Mucosa of descending colon (tissue), 3 donors: Measurements from ENCODE around the gene MAP2K6. TPM values are rescaled to one million over a fixed set of nuclear protein-coding genes. Genes with fewer than 3 reads are reported as not detected.

Experiments
- ATAC-seq: fragments of 200-7000 bp; cut with Tn5 transposase; one replicate; pipeline ENCODE4 v1.9.1; 2020; ENCODE audit warnings: mild to moderate bottlenecking, moderate library complexity
- DNase-seq, 3 donors: peaks; one replicate each; pipeline ENCODE4 v3.0.0-alpha.2; 2020
- H3K36me3 ChIP-seq: fragments of 200-600 bp; one replicate; pipeline ENCODE4 v1.8.0; 2021; ENCODE audit warnings: low read depth, mild to moderate bottlenecking
- H3K4me1 ChIP-seq: fragments of 200-600 bp; one replicate; pipeline ENCODE4 v1.8.0; 2021; ENCODE audit warnings: low read depth, mild to moderate bottlenecking
- H3K4me3 ChIP-seq: fragments of 200-600 bp; one replicate; pipeline ENCODE4 v1.8.0; 2021; ENCODE audit warnings: mild to moderate bottlenecking
- H3K9me3 ChIP-seq: fragments of 200-600 bp; one replicate; pipeline ENCODE4 v1.8.0; 2021; ENCODE audit warnings: mild to moderate bottlenecking
- intact Hi-C, 2 donors: fragments of 100-400 bp; cut with DNase I in 1 of 2; cut with micrococcal nuclease in 1 of 2; formaldehyde crosslinking; loops; one replicate each; pipeline versions ENCODE4 v1.11.0 to v1.11.1; 2022; cut with DNase I, micrococcal nuclease
- total RNA-seq, 3 donors: library from RNA; stranded (reverse); fragmentation: NEBNext Ultra II Directional in 2 of 3; extraction: Animal tissue kit (Norgen Biotek cat#: 25700) in 2 of 3; gene quantifications; one replicate each; pipeline versions ENCODE4 v1.2.1 to v1.2.4, GENCODE V29; 2021 to 2023
- TF ChIP-seq, protein P1 (sequence below): fragments of 200-600 bp; IDR thresholded peaks from one replicate; pipeline ENCODE4 v1.8.0; 2022; ENCODE audit warnings: antibody characterized with exemption, mild to moderate bottlenecking
- donor health status: DM: no; HTN: no; CAD: no; lungs with moderate emphysema.
- donor health status: DM: no; HTN: no; CAD: no.
- donor health status: DM: no; HTN: yes; CAD: no.

The MAP2K6 gene
- total RNA-seq, 3 donors from 2014 or later: 62.9 to 146 (median 117) TPM

- H3K4me1 ChIP-seq: no peaks in the 10 kb centered on the region
- H3K9me3 ChIP-seq: no peaks in the 10 kb centered on the region
- no peaks in the 10 kb centered on the region for H3K36me3 ChIP-seq
- ATAC-seq (no peak), DNase-seq (no peak)
- intact Hi-C loops: no loop called here
- H3K4me3 ChIP-seq: no peak overlapping the region
- TF ChIP-seq, protein P1, sequence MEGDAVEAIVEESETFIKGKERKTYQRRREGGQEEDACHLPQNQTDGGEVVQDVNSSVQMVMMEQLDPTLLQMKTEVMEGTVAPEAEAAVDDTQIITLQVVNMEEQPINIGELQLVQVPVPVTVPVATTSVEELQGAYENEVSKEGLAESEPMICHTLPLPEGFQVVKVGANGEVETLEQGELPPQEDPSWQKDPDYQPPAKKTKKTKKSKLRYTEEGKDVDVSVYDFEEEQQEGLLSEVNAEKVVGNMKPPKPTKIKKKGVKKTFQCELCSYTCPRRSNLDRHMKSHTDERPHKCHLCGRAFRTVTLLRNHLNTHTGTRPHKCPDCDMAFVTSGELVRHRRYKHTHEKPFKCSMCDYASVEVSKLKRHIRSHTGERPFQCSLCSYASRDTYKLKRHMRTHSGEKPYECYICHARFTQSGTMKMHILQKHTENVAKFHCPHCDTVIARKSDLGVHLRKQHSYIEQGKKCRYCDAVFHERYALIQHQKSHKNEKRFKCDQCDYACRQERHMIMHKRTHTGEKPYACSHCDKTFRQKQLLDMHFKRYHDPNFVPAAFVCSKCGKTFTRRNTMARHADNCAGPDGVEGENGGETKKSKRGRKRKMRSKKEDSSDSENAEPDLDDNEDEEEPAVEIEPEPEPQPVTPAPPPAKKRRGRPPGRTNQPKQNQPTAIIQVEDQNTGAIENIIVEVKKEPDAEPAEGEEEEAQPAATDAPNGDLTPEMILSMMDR: no peak
Observed at GRCh38 chr17:69574257-69575197, 160.0 kb downstream of the MAP2K6 start.

- no peak for DNase-seq
- intact Hi-C loops: no loop called here
- no peak overlapping the region for H3K4me3 ChIP-seq
- no peaks in the 10 kb centered on the region for H3K9me3 ChIP-seq
- ATAC-seq: no peak
- H3K36me3 ChIP-seq: no peaks in the 10 kb centered on the region
- no peaks in the 10 kb centered on the region for H3K4me1 ChIP-seq
- TF ChIP-seq, protein P1: no peak
Observed at GRCh38 chr17:69575346-69575761, 160.9 kb downstream of the MAP2K6 start.

- no peak for DNase-seq
- intact Hi-C loops: no loop called here
- Histone ChIP-seq H3K4me1 (no peaks in the 10 kb centered on the region), H3K36me3 (no peaks in the 10 kb centered on the region), H3K4me3 (no peak overlapping the region), H3K9me3 (no peaks in the 10 kb centered on the region)
- ATAC-seq: no peak
- TF ChIP-seq, protein P1: no peak
Observed at GRCh38 chr17:69577098-69577497, 162.6 kb downstream of the MAP2K6 start.

DNA sequence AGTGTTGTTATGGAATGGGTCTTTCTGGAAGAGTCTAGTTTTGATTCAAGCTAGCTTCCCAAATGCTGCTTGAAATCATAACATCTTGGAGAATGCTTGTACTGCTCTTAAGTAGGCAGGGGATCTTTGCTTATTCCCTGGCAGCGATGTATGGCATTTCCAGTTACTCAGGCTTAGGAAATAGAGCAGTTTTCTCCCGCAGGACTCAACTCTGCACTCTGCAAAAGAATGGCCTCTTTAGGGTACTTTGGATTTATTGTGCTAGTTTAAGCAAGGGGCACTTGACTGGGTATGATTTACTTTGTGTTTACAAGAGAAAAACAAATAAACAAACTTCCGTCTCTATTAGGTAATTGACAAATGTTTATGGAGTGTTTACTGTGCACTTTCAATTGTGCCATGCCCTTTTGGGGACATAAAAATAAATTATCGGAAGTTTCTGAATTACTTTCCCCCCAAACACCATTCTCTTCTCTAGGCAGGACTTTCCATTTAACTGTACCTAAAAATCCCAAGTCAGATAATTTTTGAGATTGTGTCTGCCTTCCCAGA, 164.0 kb downstream of the MAP2K6 start:
- DNase-seq (no peak), ATAC-seq (no peak)
- Histone ChIP-seq H3K4me1 (no peaks in the 10 kb centered on the region), H3K9me3 (no peaks in the 10 kb centered on the region), H3K36me3 (no peaks in the 10 kb centered on the region), H3K4me3 (no peak overlapping the region)
- TF ChIP-seq, protein P1: no peak
- intact Hi-C loops: no loop called here

DNA sequence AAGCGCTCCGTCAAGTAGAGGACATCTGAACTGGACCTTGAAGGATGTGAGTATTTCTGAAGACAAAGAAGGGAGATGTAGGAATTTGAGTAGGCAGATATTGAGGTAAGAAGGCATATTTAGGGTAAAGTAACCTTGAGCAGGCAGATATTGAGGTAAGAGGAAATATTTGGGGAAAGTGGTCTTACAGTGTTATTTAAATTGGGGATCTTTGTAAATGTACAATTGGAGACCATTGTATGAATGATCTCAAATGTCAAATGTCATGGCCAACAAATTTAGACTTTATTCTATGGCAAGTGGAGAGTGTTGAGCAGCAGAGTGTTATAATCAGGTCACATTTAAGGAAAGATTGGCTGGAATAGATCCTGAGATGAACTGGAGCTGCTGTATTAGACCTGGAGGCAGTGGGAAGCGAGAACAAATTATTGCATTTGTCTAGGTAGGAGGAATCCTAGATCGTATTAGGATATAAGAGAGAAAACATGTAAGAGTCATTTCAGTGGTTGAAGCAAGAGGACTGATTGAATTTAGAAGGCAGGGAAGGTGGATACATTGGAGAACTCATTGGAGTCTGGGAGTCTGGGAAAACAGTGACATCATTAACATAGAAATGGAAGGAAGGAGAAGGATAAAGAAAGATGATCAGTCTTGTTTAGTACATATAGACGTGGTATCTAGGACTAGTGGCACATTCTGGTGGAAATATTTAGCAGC, 165.6 kb downstream of the MAP2K6 start:
- H3K9me3 ChIP-seq: no peaks in the 10 kb centered on the region
- DNase-seq (no peak), ATAC-seq (no peak)
- no peaks in the 10 kb centered on the region for H3K36me3 ChIP-seq
- H3K4me1 ChIP-seq: no peaks in the 10 kb centered on the region
- intact Hi-C loops: no loop called here
- no peak overlapping the region for H3K4me3 ChIP-seq
- TF ChIP-seq, protein P1: no peak
